OCI-LY3 (cell line): ENCODE data around the gene NUP85.

Experiments used
- H2AFZ ChIP-seq: fragments of 200-600, 300-600 bp; shearing (Covaris generic); 2 replicates; pipeline ENCODE4 v1.6.0; 2014; ENCODE audit warnings: antibody characterized with exemption, low read depth, low read length
- H3K27ac ChIP-seq: fragments of 200-600, 300-600 bp; sonication (generic); 2 replicates; pipeline ENCODE4 v1.5.1; 2014; ENCODE audit warnings: mild to moderate bottlenecking, low read length, moderate library complexity, mixed read lengths
- H3K27me3 ChIP-seq: fragments of 200-600, 300-600 bp; sonication (generic); 2 replicates; pipeline ENCODE4 v1.6.1; 2014; ENCODE audit warnings: low read depth, low read length, mixed read lengths
- H3K36me3 ChIP-seq: fragments of 200-600, 300-600 bp; sonication (generic); replicated peaks from 2 replicates; pipeline ENCODE3; 2014; ENCODE audit warnings: low read depth, low read length, mixed read lengths
- H3K4me1 ChIP-seq: fragments of 300-600, 200-600 bp; sonication (generic); 2 replicates; pipeline ENCODE4 v1.6.1; 2014; ENCODE audit warnings: low read length, mixed read lengths
- H3K4me2 ChIP-seq: fragments of 200-600, 300-600 bp; sonication (generic); 2 replicates; pipeline ENCODE4 v1.6.1; 2014; ENCODE audit warnings: low read length, mixed read lengths
- H3K4me3 ChIP-seq: fragments of 300-600, 200-600 bp; sonication (generic); 2 replicates; pipeline ENCODE4 v1.5.1; 2014; ENCODE audit warnings: antibody characterized with exemption, mild to moderate bottlenecking, low read length, moderate library complexity
- H3K79me2 ChIP-seq: fragments of 300-600, 200-600 bp; shearing (Covaris generic); 2 replicates; pipeline ENCODE4 v1.6.1; 2014; ENCODE audit warnings: mild to moderate bottlenecking, low read length, mixed read lengths
- H3K9ac ChIP-seq: fragments of 300-600, 200-600 bp; shearing (Covaris generic); 2 replicates; pipeline ENCODE4 v1.6.0; 2014; ENCODE audit warnings: mild to moderate bottlenecking, low read length, moderate library complexity
- H3K9me3 ChIP-seq: fragments of 200-600, 300-600 bp; shearing (Covaris generic); 2 replicates; pipeline ENCODE4 v1.6.1; 2014; ENCODE audit warnings: low read length, mixed read lengths; ENCODE audit not compliant: insufficient read depth
- H4K20me1 ChIP-seq: fragments of 200-600, 300-600 bp; sonication (generic); 2 replicates; pipeline ENCODE4 v1.6.1; 2016; ENCODE audit warnings: low read length, mixed read lengths; ENCODE audit not compliant: insufficient read depth
- EZH2phosphoT487 ChIP-seq: fragments of 200-600 bp; shearing (Covaris generic); IDR thresholded peaks from 2 replicates; pipeline ENCODE4 v1.6.1; 2018; ENCODE audit warnings: antibody characterized with exemption, mixed run types, low read depth
- TF ChIP-seq, protein P1 (sequence below): fragments of 200-600, 300-600 bp; sonication (generic); IDR thresholded peaks from 2 replicates; pipeline ENCODE4 v1.5.1; 2014; ENCODE audit warnings: antibody characterized with exemption, low read length, low read depth

NUP85 gene

DNA sequence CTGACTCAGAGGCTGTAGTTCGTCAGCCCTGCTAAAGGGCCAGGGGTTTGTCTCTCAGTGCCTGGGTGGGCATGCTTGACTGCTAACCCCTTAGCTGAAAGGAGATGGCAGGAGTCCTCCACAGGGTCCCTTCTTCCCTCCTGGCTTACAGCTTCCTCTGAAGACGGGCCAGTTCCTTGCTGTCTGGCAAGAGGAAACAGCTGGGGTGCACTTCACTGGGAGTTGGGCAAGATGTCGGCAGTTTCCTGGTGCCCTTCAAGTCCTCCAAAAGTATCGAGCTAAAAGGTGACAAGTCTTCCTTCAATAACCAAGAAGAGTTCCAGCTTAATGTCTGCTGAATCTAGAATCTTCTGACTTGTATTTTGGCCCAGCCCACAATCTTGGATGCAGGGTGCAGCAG, 23.4 kb downstream of the NUP85 start:
- H3K36me3 ChIP-seq, result peaks cover 57% of the 10 kb centered on the region

DNA sequence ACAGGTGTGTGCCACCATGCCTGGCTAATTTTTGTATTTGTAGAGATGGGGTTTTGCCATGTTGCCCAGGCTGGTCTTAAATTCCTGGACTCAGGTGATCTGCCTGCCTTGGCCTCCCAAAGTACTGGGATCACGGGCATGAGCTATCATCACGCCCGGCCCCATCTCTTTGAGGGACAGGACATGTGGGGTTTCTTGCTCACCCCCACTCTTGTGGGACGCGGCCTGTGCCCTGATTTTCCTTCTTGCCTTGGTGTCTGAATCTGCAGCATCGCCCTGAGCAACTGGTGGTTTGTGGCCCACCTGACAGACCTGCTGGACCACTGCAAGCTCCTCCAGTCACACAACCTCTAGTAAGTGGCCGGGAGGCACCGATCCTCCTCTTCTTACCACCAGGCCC, 25.6 kb downstream of the NUP85 start:
- Histone ChIP-seq H3K27me3 (no peaks in the 10 kb centered on the region), H3K27ac (no peak overlapping the region), H3K4me3 (no peak overlapping the region), H3K4me1 (no peaks in the 10 kb centered on the region), H3K9ac (no peak overlapping the region), H3K79me2 (no peaks in the 10 kb centered on the region), H3K4me2 (no peak overlapping the region), H2AFZ (no peak overlapping the region), H3K9me3 (no peaks in the 10 kb centered on the region), H3K36me3 (peaks cover 62% of the 10 kb centered on the region), H4K20me1 (no peaks in the 10 kb centered on the region)
- TF ChIP-seq, protein P1, sequence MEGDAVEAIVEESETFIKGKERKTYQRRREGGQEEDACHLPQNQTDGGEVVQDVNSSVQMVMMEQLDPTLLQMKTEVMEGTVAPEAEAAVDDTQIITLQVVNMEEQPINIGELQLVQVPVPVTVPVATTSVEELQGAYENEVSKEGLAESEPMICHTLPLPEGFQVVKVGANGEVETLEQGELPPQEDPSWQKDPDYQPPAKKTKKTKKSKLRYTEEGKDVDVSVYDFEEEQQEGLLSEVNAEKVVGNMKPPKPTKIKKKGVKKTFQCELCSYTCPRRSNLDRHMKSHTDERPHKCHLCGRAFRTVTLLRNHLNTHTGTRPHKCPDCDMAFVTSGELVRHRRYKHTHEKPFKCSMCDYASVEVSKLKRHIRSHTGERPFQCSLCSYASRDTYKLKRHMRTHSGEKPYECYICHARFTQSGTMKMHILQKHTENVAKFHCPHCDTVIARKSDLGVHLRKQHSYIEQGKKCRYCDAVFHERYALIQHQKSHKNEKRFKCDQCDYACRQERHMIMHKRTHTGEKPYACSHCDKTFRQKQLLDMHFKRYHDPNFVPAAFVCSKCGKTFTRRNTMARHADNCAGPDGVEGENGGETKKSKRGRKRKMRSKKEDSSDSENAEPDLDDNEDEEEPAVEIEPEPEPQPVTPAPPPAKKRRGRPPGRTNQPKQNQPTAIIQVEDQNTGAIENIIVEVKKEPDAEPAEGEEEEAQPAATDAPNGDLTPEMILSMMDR, result no peak
- no peak for TF ChIP-seq EZH2phosphoT487

More for the DNA sequence above, 23.4 kb downstream of the NUP85 start:
- TF ChIP-seq EZH2phosphoT487, result no peak
- TF ChIP-seq, protein P1, result no peak
- Histone ChIP-seq H3K79me2 (no peaks in the 10 kb centered on the region), H3K9me3 (no peaks in the 10 kb centered on the region), H2AFZ (no peak overlapping the region), H3K9ac (no peak overlapping the region), H3K4me1 (no peaks in the 10 kb centered on the region), H3K27ac (no peak overlapping the region), H4K20me1 (no peaks in the 10 kb centered on the region), H3K4me2 (no peak overlapping the region), H3K27me3 (no peaks in the 10 kb centered on the region), H3K4me3 (no peak overlapping the region)

DNA sequence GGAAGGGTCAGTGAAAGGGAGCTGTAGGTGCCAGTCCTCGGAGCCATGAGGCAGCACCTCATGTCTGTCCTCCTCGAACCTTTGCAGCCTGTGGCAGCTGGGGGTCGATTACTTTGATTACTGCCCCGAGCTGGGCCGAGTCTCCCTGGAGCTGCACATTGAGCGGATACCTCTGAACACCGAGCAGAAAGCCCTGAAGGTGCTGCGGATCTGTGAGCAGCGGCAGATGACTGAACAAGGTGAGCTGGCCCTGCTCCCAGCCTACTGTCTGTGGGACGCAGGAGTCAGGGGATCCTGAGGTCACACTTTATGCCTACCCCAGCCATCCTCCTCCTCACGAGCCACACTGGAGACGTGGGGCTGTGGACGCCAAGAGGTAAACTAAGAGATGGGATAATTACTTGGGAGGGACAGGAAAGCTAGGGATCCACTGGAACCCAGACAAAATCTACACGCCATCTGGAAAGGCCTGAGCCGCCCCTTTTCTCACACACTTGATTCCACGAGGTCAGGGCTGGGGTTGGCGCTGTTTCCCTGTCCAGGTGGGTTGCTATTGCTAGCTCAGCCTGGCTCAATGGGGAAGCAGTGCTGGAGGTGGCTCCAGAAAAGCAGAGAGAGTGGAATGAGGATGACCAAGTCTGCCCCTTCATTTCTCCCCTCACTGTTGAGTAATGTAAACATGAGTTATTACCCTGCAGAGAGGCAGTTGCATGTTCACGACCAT, 26.4 kb downstream of the NUP85 start:
- Histone ChIP-seq H3K36me3 (peaks cover 63% of the 10 kb centered on the region), H4K20me1 (no peaks in the 10 kb centered on the region)

DNA sequence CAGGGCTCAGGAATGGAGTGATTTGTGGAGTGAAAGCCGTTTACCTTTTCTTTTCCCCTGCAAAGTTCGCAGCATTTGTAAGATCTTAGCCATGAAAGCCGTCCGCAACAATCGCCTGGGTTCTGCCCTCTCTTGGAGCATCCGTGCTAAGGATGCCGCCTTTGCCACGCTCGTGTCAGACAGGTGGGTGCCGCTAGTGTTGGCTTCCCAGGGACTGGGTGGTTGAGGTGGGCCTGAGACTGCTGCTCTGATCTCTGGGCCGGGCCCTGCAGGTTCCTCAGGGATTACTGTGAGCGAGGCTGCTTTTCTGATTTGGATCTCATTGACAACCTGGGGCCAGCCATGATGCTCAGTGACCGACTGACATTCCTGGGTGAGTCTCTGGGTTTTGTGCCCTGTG, 27.3 kb downstream of the NUP85 start:
- Histone ChIP-seq H3K27me3 (no peaks in the 10 kb centered on the region), H3K36me3 (peaks cover 69% of the 10 kb centered on the region), H3K9ac (no peak overlapping the region), H3K4me2 (no peak overlapping the region), H3K9me3 (no peaks in the 10 kb centered on the region), H3K79me2 (no peaks in the 10 kb centered on the region), H4K20me1 (no peaks in the 10 kb centered on the region), H3K4me1 (no peaks in the 10 kb centered on the region), H2AFZ (no peak overlapping the region), H3K27ac (no peak overlapping the region), H3K4me3 (no peak overlapping the region)
- no peak for TF ChIP-seq EZH2phosphoT487
- TF ChIP-seq, protein P1, result no peak

More for the DNA sequence above, 26.4 kb downstream of the NUP85 start:
- Histone ChIP-seq H3K4me2 (no peak overlapping the region), H3K4me1 (no peaks in the 10 kb centered on the region), H3K27ac (no peak overlapping the region), H3K79me2 (no peaks in the 10 kb centered on the region), H3K4me3 (no peak overlapping the region), H3K9ac (no peak overlapping the region), H3K27me3 (no peaks in the 10 kb centered on the region), H2AFZ (no peak overlapping the region), H3K9me3 (no peaks in the 10 kb centered on the region)
- TF ChIP-seq, protein P1, result no peak
- no peak for TF ChIP-seq EZH2phosphoT487
